Stimulated activated CD4-positive, alpha-beta T cell treated with anti-CD3 and anti-CD28 coated beads, Interleukin-2, amount 100 ng/mL, for 48 hours (primary cell): Measurements from ENCODE around the gene MMP2.

ENCODE experiments used
- DNase-seq, 2 donors: peaks; one replicate each; pipeline ENCODE4 v3.0.0-alpha.2; 2020

MMP2 gene

DNA sequence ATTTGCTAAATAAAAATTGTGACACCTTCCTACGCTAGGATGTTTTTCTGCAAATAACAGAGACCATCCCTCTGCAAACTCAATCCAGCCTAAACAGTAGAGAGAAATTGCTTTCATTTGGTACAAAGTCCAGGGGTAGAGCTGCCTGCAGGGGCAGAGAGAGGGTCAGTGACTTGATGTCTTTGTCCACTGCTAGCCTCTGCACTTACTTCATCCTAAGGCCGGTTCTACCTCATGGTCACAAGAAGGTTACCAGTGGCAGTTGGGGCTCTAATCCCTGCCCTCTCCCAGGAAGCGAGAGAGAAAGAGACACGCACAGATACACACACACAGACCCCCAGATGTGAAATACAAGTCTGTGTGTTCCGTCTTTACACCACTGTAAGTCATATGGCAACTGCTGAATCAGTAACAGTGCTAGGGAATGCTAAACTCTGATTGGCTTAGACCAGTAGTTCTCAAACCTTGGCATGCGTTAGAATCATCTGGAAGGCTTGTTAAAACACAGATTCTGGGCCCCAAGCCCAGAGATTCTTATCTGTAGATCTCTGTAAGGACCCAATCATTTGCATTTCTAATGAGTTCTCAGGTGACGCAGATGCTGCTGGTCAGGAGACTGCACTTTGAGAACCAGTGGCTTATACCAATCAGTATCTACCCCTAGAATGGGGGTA lies 16.8 kb downstream of the MMP2 start:
- DNase-seq = no peak

DNA sequence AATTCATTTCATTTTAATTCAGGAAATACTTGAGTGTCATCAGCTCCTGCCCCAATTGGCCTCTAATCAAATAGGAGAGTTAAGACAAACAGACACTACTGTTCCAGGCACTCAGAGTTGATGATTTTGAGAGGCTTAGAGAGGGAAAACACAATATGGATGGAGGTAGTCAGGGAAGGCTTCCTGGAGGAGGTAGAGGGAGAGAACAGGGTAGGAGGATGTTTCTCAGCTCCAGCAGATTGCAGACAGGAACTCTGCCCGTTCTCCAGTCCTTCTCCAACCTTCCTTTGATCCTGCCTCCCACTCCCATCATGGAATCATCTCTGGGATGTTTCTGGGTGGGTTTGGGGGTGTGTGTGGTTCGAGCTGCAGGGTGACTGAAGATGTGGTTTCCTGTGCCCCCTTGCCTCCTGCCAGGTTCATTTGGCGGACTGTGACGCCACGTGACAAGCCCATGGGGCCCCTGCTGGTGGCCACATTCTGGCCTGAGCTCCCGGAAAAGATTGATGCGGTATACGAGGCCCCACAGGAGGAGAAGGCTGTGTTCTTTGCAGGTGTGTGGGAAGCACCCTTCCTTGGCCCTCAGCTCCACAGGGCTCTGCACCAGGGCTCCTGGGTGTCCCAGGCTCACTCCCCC lies 17.6 kb downstream of the MMP2 start:
- DNase-seq = no peak

DNA sequence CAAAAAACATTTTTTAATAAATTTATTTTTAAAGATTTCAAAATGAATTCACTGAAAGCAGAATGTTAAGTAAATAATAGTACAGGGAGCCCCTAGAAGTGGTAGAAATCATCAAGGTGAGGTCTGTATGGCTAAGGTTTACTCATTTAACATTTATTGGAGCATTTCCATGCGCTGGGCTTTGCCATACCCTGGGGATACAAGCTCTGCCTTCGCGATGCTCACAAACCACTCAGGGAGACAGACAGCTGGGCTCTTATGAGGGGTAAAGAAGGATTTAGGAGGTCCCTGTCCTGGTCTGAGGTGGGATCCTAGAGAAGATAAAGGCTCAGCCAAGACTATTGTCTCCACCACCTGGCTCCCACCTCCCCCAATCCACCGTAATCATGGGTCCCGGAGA lies 18.6 kb downstream of the MMP2 start:
- DNase-seq = no peak

DNA sequence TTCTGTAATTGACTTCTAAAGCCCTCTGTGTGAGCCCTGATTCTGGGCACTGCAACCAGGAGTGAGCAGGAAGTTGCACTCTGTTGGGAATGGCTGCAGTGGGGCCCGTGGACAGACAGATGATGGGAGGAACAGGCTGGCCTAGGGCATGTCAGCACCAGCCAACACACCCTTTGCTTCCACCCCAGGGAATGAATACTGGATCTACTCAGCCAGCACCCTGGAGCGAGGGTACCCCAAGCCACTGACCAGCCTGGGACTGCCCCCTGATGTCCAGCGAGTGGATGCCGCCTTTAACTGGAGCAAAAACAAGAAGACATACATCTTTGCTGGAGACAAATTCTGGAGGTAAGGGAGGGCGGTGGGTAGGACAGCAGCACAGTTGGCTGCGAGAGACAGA lies 19.1 kb downstream of the MMP2 start:
- no peak for DNase-seq

DNA sequence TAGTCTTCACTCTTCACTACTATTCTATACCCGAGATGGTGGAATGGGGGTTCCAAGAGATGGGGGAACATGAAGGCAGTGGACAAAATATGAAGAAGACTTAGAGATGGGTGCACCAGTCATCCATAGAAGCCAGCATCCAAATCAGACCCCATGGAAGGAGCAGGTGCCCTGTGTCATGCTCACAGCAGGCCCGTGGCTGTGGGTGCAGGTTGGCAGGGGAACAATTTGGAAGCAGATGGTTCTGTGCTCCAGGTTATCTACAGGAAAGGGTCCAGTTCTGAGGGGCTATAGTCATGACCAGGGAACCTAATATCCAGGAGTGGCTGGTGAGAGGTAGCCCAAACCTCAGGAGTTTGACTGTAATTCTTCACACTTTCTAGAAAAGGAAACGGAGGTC lies 20.3 kb downstream of the MMP2 start:
- no peak for DNase-seq

DNA sequence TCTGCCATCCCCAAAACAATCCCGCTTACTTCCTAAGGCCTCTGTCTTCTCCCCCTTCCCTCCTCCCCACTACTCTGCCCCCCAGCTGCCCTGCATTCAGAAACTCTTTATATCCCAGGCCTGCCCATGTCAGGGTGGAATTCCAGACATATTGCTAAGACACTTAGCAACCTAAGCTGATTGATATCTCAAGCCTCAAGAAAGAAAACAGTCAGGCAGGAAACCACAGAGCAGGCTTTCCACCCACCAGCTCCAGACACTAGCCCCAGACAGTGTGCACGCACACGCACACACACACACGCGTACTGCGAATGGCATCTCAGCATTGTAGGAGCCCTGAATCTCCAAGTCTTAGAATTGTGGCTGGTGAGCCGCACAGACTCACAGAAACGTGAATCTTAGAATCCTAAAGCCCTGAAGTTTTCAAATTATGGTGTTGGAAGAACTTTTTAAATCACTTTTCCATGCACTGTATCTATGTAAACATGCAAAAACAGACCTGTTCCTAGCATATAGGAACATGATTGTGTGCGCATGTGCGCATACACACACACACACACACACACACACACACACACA lies 21.0 kb downstream of the MMP2 start:
- peak; percentile 9 to 15 for DNase-seq

DNA sequence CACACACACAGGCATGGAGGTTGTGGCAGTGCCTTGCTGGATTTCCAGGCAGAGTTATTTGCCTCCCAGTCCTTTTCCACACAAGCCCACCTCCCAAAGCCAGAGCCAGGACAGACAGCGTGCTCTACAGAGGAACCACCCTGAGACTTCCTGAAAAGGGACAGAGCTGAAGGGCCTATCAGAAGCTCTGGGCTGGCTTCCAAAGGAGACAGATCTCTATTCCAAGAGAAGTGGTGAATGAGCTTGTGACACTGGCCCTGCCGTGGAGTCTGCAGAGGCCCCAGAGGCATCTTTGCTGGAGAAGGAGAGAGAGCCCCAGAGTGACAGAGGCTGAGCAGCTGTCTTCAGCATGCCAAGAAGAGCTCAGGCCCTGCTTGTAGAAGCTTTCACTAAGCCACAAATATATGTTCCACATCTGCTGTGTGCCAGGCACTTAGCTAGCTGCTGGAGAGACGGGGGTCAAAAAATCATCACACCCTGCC lies 21.6 kb downstream of the MMP2 start:
- DNase-seq = no peak

DNA sequence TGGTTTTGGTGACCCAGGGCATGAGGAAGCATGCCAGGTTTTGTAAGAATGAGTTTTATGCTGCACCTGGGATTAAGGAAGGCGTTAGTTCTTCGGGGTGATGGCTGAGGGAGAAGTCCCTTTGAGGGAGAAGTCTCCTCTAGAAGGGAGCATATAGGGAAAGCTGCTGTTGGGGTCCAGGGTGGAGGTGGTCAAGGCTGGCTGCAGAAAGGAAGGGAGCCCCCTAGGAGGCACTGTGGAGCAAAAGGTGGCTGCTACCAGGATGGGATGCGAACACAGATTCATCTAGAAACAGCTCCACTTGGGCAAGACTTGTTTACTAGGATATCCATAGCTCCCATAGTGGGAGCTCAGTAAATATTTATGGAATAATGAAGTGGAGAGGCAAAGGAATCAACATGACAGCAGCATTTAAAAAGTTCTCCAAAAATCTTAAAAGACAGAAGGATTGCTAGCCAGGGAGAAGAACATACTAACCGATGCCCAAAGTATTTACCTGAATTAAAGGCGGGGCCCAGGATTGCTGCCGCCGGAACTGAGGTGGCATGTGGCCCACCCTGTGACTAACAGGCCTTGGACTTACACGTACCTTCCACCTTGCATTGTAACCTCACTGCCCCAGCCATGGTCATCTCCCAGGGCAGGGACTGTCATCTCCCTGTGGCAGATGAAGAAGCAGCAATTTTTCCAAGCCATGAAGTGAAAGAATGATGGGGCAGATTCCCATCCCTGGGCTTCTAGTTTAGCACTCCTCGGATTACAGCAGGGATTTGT lies 22.7 kb downstream of the MMP2 start:
- no peak for DNase-seq

DNA sequence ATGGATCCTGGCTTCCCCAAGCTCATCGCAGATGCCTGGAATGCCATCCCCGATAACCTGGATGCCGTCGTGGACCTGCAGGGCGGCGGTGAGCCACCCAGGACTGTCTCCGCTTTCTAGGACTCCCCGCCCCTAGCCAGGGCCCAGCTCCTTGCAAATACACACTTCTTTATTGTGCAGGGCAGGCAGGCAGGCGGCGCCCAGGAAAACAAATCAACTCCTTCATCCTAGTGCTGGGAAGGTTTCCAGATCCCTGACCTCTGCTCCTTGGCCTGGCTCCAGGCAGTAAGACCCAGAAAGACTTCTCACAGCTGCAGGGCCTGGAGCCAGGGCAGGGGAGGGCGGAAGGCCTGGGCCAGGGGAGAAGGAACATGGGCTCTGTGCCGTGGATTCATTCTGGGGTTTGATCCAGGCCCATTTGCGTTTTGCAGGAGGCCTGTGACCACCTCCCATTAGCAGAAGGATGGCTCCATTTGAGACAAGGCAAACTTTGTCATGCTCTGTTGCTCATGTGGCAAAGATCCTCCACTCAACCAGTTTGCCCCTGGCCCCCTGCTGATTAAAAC lies 23.9 kb downstream of the MMP2 start:
- DNase-seq = no peak

DNA sequence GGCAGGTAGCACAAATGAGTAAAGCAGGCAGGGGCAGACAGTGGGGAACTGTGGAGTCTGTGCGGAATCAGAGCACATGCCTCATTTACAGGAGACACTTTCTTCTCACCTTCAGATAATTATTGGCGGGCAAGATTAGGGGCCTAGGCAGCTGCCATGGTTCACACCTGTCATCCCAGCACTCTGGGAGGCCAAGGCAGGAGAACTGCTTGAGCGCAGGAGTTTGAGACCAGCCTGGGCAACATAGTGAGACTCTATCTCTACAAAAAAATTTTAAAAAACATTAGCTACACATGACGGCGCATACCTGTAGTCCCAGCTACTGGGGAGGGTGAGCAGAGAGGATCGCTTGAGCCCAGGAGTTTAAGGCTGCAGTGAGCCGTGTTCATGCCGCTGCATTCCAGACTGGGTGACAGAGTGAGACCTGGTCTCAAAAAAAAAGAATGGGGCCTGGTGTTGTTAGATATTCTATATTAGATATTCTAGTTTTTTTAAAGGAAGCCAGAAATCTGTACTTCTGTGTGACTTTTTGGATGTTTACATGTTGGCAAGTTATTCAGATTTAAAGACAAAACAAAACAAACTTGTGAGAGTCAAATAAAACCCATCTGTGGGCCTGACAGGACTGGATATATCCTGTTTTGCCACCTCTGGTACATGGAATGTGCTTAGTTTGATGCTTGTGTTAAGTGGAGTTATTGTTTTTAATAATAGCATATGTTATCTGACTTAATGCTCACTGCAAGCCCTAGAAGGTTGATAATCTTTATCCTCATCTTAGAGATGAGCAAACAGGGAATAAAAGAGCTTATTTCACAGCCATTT lies 24.9 kb downstream of the MMP2 start:
- no peak for DNase-seq

DNA sequence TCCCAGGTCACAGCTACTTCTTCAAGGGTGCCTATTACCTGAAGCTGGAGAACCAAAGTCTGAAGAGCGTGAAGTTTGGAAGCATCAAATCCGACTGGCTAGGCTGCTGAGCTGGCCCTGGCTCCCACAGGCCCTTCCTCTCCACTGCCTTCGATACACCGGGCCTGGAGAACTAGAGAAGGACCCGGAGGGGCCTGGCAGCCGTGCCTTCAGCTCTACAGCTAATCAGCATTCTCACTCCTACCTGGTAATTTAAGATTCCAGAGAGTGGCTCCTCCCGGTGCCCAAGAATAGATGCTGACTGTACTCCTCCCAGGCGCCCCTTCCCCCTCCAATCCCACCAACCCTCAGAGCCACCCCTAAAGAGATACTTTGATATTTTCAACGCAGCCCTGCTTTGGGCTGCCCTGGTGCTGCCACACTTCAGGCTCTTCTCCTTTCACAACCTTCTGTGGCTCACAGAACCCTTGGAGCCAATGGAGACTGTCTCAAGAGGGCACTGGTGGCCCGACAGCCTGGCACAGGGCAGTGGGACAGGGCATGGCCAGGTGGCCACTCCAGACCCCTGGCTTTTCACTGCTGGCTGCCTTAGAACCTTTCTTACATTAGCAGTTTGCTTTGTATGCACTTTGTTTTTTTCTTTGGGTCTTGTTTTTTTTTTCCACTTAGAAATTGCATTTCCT lies 26.5 kb downstream of the MMP2 start:
- DNase-seq = no peak

DNA sequence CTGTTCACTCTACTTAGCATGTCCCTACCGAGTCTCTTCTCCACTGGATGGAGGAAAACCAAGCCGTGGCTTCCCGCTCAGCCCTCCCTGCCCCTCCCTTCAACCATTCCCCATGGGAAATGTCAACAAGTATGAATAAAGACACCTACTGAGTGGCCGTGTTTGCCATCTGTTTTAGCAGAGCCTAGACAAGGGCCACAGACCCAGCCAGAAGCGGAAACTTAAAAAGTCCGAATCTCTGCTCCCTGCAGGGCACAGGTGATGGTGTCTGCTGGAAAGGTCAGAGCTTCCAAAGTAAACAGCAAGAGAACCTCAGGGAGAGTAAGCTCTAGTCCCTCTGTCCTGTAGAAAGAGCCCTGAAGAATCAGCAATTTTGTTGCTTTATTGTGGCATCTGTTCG lies 27.1 kb downstream of the MMP2 start:
- DNase-seq = no peak

DNA sequence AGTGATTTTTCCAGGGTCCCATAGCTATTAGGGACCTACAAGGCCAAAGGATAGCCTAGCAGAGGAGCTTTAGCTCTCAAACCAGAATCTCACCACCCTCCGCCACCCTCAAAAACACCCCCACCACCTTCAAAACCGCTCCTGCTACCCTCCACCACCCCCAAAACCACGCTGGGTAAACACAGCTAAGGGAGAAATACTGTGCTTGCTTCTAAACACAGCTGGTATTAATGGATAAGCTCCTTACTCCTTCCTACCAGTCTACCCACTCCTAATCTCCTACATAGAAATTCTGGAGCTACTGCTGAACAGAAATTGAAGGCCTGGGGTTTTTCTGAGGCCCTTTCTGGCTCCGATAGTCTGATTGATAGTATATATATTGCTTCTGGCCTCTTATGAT lies 27.7 kb downstream of the MMP2 start:
- DNase-seq = no peak

DNA sequence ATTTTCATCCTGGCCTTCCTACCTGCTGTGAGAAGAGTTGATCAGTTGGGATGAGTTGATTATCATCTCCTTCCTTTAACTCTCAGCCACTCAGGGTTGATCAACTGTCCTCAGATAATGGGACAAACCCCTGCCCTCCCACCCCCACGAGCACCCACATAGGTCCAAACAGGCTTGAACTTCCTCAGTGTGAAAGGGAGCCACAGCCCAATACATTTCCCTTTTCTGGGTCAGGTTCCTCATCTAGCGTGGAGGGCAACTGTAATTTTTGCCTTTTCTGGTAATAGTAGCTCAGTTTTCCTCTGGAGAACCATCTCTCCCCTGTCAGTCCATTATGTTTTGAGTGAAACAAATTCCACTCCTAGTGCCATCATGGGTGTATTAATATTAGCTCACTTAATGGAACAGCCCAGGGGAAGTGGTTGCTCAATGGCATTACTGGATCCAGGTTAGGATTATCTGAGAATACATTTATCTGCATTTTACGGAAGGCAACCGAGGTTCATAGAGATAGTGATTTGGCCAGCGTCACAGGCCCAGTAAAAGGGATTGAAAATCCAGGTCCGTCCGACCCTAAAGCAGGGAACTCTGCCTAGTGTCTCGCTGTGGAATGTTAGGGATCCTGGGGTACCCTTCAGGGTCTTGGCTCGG lies 29.4 kb downstream of the MMP2 start:
- DNase-seq = no peak

DNA sequence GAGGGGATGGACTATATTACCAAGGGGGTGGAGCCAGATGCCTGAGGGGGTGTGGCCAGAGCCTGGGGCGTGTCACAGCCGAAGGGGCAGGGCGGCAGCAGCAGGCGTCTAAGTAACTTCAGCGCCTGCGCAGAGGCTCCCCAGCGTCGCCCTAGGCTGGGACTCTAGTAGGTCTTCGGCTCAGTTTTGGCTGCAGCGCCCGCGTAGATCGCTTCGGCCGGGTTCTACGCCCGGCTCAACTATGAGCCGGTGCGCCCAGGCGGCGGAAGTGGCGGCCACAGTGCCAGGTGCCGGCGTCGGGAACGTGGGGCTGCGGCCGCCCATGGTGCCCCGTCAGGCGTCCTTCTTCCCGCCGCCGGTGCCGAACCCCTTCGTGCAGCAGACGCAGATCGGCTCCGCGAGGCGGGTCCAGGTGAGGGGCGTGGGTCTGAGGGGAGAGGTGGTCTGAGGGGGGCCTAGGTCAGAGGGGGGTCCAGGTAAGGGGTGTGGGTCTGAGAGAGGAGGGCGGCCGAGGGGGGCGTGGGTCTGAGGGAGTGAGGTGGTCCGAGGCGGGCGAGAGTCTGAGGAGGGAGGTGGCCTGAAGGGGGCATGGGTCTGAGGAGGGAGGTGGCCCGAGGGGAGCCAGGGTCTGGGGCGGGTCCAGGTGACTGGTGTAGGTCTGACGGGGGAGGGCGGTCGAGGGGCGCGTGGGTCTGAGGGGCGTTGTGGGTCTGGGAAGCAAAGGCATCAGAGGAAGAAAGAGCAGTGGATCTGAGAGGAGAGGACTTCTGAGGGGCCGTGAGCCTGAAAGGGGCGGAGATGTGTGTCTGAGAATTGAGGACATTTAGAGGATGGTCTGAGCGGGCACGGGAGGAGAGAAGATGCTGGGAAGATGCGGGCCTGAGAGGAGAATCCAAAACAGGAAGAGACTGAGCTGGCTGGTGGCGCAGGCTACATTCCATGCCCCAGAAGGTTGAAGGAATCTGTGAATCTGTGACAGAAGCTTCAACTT lies 30.2 kb downstream of the MMP2 start, which contains the start of gene LPCAT2:
TSS of gene LPCAT2 (plus strand) at position 132 of the 991 bp plus-strand sequence. CDS start at position 242, 110 bp downstream.
- peak; percentile 37 to 51 for DNase-seq

DNA sequence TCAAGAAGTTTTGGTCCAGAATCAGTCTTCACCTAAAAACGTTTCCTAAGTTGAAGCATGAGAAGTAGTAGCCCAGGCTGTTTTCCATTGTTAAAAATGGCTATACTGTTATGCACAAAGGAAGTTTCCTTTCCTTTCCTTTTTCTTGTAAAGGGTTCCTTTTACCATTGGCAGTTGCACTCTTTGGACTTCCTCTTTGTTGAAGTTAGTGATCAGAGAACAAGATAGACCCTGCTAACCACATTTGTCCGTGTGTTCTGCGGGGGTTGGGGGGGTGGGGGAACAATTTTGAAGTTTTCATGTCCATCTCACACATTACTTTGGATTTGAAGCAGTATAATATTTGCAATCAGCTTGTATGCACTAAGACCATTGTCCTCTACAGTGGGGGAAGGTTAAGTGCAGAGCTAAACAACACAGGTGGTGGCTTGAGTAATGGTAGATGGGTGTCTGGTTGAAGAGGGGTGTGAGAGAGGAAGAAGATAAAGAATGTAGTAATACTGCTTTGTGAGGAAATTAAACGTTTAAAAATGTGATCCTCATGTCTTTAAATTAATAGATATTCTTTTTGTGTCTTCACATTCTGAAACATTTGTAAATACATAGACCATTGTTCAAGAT lies 31.3 kb downstream of the MMP2 start:
- DNase-seq = no peak

DNA sequence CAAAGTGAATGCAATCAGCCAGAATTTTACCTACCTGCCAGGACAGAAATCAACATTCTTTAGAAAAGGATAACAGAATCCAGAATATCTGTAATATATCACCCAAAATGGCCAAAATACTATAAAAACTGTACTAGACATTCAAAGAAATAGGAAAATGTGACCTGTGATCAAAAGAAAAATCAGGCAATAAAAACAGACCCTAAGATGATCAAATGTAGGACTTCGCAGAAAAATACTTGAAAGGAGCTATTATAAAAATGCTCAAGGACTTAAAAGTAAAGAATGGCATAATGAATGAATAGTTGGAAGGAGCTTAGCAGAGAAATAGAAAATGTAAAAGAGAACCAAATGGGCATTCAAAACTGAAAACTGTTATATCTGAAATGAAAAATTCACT lies 33.9 kb downstream of the MMP2 start:
- DNase-seq = no peak

DNA sequence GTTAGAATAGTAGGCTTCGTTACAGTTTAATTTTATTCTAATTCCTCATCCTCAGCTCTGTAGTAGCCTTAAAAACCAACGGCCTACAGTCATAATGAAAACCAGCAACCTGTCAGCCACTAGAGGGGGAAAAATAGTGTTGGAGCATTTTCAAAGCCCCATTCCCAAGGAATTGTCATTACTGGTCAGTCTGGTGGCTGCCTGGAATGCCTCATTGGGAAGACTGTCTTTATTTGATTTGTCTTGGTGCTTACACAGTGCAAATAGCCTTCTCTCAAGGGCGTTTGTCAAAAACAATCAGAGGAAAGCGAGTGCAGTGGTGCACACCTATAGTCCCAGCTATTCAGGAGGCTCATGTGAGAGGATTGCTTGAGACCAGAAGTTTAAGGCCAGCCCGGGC lies 34.6 kb downstream of the MMP2 start:
- DNase-seq = no peak

DNA sequence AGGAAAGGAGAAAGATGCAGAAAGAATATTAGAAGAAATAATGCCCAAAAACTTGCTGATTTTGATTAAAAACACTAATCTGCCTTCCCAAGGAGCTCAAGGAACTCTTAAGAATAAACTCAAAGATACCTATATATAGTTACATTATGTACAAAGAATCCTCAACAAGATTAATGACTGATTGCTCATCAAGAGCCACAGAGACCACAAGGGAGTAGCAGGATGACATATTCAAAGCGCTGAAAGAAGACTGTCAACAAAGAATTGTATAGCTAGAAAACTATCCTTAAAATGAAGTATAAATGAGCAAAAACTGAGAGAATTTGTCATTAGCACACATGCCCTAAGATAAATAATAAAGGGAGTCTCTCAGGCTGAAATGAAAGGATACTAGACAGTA lies 36.1 kb downstream of the MMP2 start:
- no peak for DNase-seq
